Hepatocyte (in vitro differentiated cells): ENCODE results near the gene ROPN1B. TPM values are rescaled to one million over a fixed set of nuclear protein-coding genes. Genes with fewer than 3 reads are reported as not detected.
"Not testable (repeated sequence)": the region's sequence is repeated elsewhere in the genome, so short reads cannot be mapped to it uniquely, and the experiment has no call there.

Experiments used
- DNase-seq: peaks from one replicate; pipeline ENCODE4 v3.0.0-alpha.2; 2016; ENCODE audit warnings: low spot score
- H2AFZ ChIP-seq: fragments of 200-600 bp; sonication (generic); 2 replicates; pipeline ENCODE4 v1.6.0; 2016; ENCODE audit warnings: antibody characterized with exemption, mild to moderate bottlenecking
- H3K27ac ChIP-seq: fragments of 200-600 bp; sonication (generic); 2 replicates; pipeline ENCODE4 v1.5.1; 2016; ENCODE audit warnings: mild to moderate bottlenecking
- H3K27me3 ChIP-seq: fragments of 200-600 bp; sonication (generic); 2 replicates; pipeline ENCODE4 v1.6.1; 2016
- H3K36me3 ChIP-seq: fragments of 200-600 bp; sonication (generic); replicated peaks from 2 replicates; pipeline ENCODE4 v1.5.1; 2016; ENCODE audit warnings: low read depth; ENCODE audit not compliant: insufficient read depth
- H3K4me1 ChIP-seq: fragments of 200-600 bp; sonication (generic); 2 replicates; pipeline ENCODE4 v1.5.1; 2016; ENCODE audit warnings: mild to moderate bottlenecking, moderate library complexity; ENCODE audit not compliant: insufficient read depth
- H3K4me2 ChIP-seq: fragments of 200-600 bp; sonication (generic); 2 replicates; pipeline ENCODE4 v1.6.0; 2016
- H3K4me3 ChIP-seq: fragments of 200-600 bp; sonication (generic); 2 replicates; pipeline ENCODE4 v1.5.1; 2016; ENCODE audit warnings: mild to moderate bottlenecking
- H3K79me2 ChIP-seq: fragments of 200-600 bp; sonication (generic); 2 replicates; pipeline ENCODE4 v1.6.0; 2017; ENCODE audit warnings: mild to moderate bottlenecking
- H3K9me2 ChIP-seq: fragments of 200-600 bp; sonication (generic); replicated peaks from 2 replicates; pipeline ENCODE4 v1.6.0; 2017; ENCODE audit warnings: mild to moderate bottlenecking; ENCODE audit not compliant: insufficient read depth
- H3K9me3 ChIP-seq: fragments of 200-600 bp; sonication (generic); 2 replicates; pipeline ENCODE4 v1.5.1; 2016; ENCODE audit warnings: low read depth, mild to moderate bottlenecking
- H4K20me1 ChIP-seq: fragments of 200-600 bp; sonication (generic); 2 replicates; pipeline ENCODE4 v1.6.0; 2016; ENCODE audit warnings: mild to moderate bottlenecking; ENCODE audit not compliant: insufficient read depth, poor library complexity, severe bottlenecking
- EZH2 ChIP-seq: fragments of 200-600 bp; sonication (generic); IDR thresholded peaks from 2 replicates; pipeline ENCODE4 v1.6.1; 2016; ENCODE audit warnings: antibody characterized with exemption, mild to moderate bottlenecking, borderline replicate concordance
- EZH2phosphoT487 ChIP-seq: fragments of 200-600 bp; sonication (generic); IDR thresholded peaks from one replicate; pipeline ENCODE4 v1.6.1; 2018; ENCODE audit warnings: antibody characterized with exemption, mild to moderate bottlenecking, low read depth, moderate library complexity; ENCODE audit not compliant: unreplicated experiment, severe bottlenecking
- WGBS: methylation state at CpG from one replicate; pipeline ENCODE4 v1.1.6; 2016; ENCODE audit warnings: low lambda C conversion rate; ENCODE audit errors: missing lambda C conversion rate; 5-methylcytosine and 5-hydroxymethylcytosine counted together
- polyA plus RNA-seq: library from polyadenylated mRNA; unstranded; fragments of >200 nt; fragmentation: Nextera tagmentation; extraction: Ambion mirVana; gene quantifications from 2 replicates; pipeline ENCODE4 v1.2.1, GENCODE V29; 2016
- total RNA-seq: library from RNA; depleted of rRNA; stranded (reverse); fragments of >200 nt; gene quantifications from 2 replicates; pipeline ENCODE4 v1.2.3, GENCODE V29; 2014
- TF ChIP-seq, protein P1 (sequence below): fragments of 200-600 bp; sonication (generic); IDR thresholded peaks from 2 replicates; pipeline ENCODE4 v1.5.1; 2016; ENCODE audit warnings: antibody characterized with exemption, mild to moderate bottlenecking; ENCODE audit not compliant: poor library complexity

ROPN1B gene
- total and polyA plus RNA-seq, 2 experiments from 2014 or later: not detected

DNA sequence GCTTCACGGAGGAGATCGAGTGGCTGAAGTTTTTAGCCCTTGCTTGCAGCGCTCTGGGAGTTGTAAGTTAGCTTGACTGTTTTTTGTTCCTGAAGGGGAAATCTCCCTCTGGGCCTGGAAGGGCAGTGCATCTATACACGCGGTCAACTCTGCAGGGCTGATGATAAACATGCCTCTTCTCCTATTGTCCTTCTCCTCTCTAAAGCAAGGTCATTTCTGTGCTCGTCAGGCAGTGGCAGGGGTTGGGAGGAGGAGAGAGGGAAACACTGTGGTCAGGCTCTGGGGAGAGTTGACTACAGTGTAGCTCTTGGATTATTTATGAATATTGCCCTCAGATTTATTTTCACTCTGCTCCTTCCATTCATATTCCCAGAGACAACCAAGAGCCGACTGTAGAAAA, 8.1 kb downstream of the ROPN1B start:
- not testable (repeated sequence) for H2AFZ ChIP-seq, DNase-seq, H3K9me3 ChIP-seq, H3K36me3 ChIP-seq, H3K27me3 ChIP-seq, H3K27ac ChIP-seq, H3K4me3 ChIP-seq, H3K9me2 ChIP-seq, H3K4me2 ChIP-seq, H3K4me1 ChIP-seq, H3K79me2 ChIP-seq, H4K20me1 ChIP-seq
- 77% methylated on average over 4 of the region's 7 CpGs for WGBS

- H3K4me2 ChIP-seq, H3K79me2 ChIP-seq, H3K27me3 ChIP-seq, H3K9me3 ChIP-seq, H2AFZ ChIP-seq, H3K4me1 ChIP-seq, H4K20me1 ChIP-seq, H3K36me3 ChIP-seq, H3K4me3 ChIP-seq, H3K9me2 ChIP-seq, H3K27ac ChIP-seq, DNase-seq: not testable (repeated sequence)
- WGBS: 87% methylated on average over 2 of the region's 2 CpGs
Observed at GRCh38 chr3:125984951-125985350, 16.0 kb downstream of the ROPN1B start.

DNA sequence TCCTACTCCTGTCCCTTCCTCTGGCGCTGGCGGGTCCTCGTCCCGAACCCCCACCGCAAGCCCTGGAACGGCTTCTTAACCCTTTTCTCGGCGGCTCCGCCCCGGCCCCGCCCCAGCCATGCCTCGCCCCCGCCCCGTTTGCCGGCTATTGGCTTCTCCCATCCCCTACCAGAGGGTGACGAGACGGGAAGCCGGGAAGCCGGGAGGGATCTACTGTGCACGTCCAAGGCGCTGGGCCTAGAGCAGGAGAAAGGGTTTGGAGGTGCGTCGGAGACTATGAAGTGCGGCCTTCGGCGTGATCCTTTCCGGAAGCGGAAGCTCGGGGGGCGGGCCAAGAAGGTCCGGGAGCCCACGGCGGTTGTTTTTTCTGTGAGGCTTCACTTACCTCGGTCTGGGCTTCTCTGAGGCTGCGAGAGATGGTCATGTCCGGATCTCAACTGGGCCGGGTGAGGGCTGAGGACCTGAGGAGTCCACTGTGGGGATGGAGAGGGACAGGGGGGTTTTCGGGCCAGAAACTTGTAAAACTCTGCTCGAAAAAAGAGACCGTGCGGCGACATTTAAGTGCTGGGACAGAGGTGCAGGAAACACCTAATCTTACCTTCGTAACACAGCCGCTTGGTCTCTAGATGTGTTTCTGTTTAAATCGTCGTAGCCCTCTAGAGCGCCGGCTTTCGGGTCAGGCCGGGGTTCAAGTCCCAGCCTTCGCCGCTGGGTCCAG, 21.4 kb downstream of the ROPN1B start:
- H4K20me1 ChIP-seq: no peaks in the 10 kb centered on the region
- no peaks in the 10 kb centered on the region for H3K79me2 ChIP-seq
- no peaks in the 10 kb centered on the region for H3K27me3 ChIP-seq
- H3K9me2 ChIP-seq: no peaks in the 10 kb centered on the region
- peak overlapping the region; percentile 62 for H3K4me3 ChIP-seq
- H3K9me3 ChIP-seq: no peaks in the 10 kb centered on the region
- 7% methylated on average over 42 of the region's 52 CpGs for WGBS
- peak overlapping the region; percentile 88 for H3K4me2 ChIP-seq
- H3K4me1 ChIP-seq: peaks cover 4% of the 10 kb centered on the region
- DNase-seq: peak; percentile 93
- no peak for TF ChIP-seq EZH2phosphoT487
- no peak for TF ChIP-seq EZH2
- TF ChIP-seq, protein P1, sequence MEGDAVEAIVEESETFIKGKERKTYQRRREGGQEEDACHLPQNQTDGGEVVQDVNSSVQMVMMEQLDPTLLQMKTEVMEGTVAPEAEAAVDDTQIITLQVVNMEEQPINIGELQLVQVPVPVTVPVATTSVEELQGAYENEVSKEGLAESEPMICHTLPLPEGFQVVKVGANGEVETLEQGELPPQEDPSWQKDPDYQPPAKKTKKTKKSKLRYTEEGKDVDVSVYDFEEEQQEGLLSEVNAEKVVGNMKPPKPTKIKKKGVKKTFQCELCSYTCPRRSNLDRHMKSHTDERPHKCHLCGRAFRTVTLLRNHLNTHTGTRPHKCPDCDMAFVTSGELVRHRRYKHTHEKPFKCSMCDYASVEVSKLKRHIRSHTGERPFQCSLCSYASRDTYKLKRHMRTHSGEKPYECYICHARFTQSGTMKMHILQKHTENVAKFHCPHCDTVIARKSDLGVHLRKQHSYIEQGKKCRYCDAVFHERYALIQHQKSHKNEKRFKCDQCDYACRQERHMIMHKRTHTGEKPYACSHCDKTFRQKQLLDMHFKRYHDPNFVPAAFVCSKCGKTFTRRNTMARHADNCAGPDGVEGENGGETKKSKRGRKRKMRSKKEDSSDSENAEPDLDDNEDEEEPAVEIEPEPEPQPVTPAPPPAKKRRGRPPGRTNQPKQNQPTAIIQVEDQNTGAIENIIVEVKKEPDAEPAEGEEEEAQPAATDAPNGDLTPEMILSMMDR: no peak
- H2AFZ ChIP-seq: peak overlapping the region; percentile 98
- H3K36me3 ChIP-seq: no peaks in the 10 kb centered on the region
- H3K27ac ChIP-seq: peak overlapping the region; percentile 83

GRCh38 chr3:125996751-125997150, 27.8 kb downstream of the ROPN1B start:
- not testable (repeated sequence) for H3K4me2 ChIP-seq, H3K4me3 ChIP-seq, H3K36me3 ChIP-seq, H3K4me1 ChIP-seq, H3K9me3 ChIP-seq, H3K27ac ChIP-seq, H3K79me2 ChIP-seq, H2AFZ ChIP-seq, DNase-seq, H3K27me3 ChIP-seq, H4K20me1 ChIP-seq, H3K9me2 ChIP-seq
- 90% methylated on average over 4 of the region's 4 CpGs for WGBS

DNA sequence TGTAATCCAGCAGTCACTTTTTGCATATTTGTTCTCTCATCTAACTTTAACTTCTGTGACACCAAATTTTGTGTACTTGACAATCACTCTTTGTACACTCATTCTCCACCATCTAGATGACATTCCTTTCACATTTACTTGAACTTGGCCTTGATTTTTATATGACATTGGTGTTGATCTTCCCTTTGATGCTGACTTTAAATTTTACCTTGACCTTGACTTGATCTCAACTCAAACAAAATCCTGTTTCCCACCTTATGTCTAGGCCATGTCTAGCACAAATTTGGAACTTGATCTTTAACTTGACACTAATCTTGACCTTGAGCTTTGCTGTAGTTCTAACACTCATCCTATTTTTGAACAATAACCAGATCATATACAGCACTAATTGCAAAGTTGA, 33.2 kb downstream of the ROPN1B start:
- no peaks in the 10 kb centered on the region for H3K4me1 ChIP-seq
- no peaks in the 10 kb centered on the region for H3K9me3 ChIP-seq
- TF ChIP-seq, protein P1: no peak
- TF ChIP-seq EZH2phosphoT487 (no peak), EZH2 (no peak)
- H3K27me3 ChIP-seq: no peaks in the 10 kb centered on the region
- no peaks in the 10 kb centered on the region for H3K79me2 ChIP-seq
- no peaks in the 10 kb centered on the region for H4K20me1 ChIP-seq
- H3K4me3 ChIP-seq: no peak overlapping the region
- H3K4me2 ChIP-seq: no peak overlapping the region
- no peaks in the 10 kb centered on the region for H3K9me2 ChIP-seq
- no peaks in the 10 kb centered on the region for H3K36me3 ChIP-seq
- H3K27ac ChIP-seq: no peak overlapping the region
- DNase-seq: no peak
- H2AFZ ChIP-seq: no peak overlapping the region
